Right atrium auricular region (tissue), 2 donors: ENCODE results near the gene DOK5. TPM values are rescaled to one million over a fixed set of nuclear protein-coding genes. Genes with fewer than 3 reads are reported as not detected.

Experiments
- DNase-seq: peaks from one replicate; pipeline ENCODE4 v3.0.0-alpha.2; 2019; ENCODE audit warnings: low spot score
- H3K27ac ChIP-seq, 2 donors: fragments of 200-600 bp; sonication (generic); 1 replicate in 1 of 2; 2 replicates in 1 of 2; pipeline ENCODE4 v1.5.1; 2016 to 2019
- H3K27me3 ChIP-seq, 2 donors: fragments of 200-600 bp; sonication (generic); one replicate each; pipeline versions ENCODE4 v1.5.1 to v1.6.0; 2017 to 2019
- H3K36me3 ChIP-seq: fragments of 200-600 bp; sonication (generic); one replicate; pipeline ENCODE4 v1.5.1; 2016
- H3K4me1 ChIP-seq, 2 donors: fragments of 200-600 bp; sonication (generic); one replicate each; pipeline versions ENCODE4 v1.5.1 to v1.6.0; 2017 to 2019
- H3K4me3 ChIP-seq, 2 donors: fragments of 200-600 bp; sonication (generic); 1 replicate in 1 of 2; 2 replicates in 1 of 2; pipeline ENCODE4 v1.5.1; 2017 to 2019; ENCODE audit warnings: mild to moderate bottlenecking in 1 of 2, moderate library complexity in 1 of 2
- H3K9me3 ChIP-seq, 2 donors: fragments of 200-600 bp; sonication (generic); one replicate each; pipeline ENCODE4 v1.5.1; 2019
- total RNA-seq, 2 donors: library from RNA; depleted of rRNA; stranded (reverse); fragments of >200 nt; gene quantifications; one replicate each; pipeline ENCODE4 v1.1.0, GENCODE V29; 2016
- TF ChIP-seq, protein P1 (sequence below), 2 donors: fragments of 200-600 bp; sonication (generic); IDR thresholded peaks; one replicate each; pipeline ENCODE4 v1.5.1; 2019; ENCODE audit warnings: antibody characterized with exemption in 2 of 2

Gene DOK5
- 10 to 100 TPM; 11.6 to 16.9 TPM for total RNA-seq

GRCh38 chr20:54475334-54476168, at the start of gene DOK5:
TSS of gene DOK5 (plus strand) at chr20:54475593. CDS start at chr20:54475947, 354 bp downstream.
- H3K9me3 ChIP-seq: no peaks in the 10 kb centered on the region
- H3K4me3 ChIP-seq: peak within 1 kb of the TSS; percentile 59 to 69
- TF ChIP-seq, protein P1, sequence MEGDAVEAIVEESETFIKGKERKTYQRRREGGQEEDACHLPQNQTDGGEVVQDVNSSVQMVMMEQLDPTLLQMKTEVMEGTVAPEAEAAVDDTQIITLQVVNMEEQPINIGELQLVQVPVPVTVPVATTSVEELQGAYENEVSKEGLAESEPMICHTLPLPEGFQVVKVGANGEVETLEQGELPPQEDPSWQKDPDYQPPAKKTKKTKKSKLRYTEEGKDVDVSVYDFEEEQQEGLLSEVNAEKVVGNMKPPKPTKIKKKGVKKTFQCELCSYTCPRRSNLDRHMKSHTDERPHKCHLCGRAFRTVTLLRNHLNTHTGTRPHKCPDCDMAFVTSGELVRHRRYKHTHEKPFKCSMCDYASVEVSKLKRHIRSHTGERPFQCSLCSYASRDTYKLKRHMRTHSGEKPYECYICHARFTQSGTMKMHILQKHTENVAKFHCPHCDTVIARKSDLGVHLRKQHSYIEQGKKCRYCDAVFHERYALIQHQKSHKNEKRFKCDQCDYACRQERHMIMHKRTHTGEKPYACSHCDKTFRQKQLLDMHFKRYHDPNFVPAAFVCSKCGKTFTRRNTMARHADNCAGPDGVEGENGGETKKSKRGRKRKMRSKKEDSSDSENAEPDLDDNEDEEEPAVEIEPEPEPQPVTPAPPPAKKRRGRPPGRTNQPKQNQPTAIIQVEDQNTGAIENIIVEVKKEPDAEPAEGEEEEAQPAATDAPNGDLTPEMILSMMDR (IDR thresholded peaks at IDR 0.05): peak in 1 of 2 donors; percentile 11
- H3K27me3 ChIP-seq: no peaks in the 10 kb centered on the region
- peaks cover 0 to 14% of the 10 kb centered on the region in 2 donors for H3K4me1 ChIP-seq
- peak; percentile 62 for DNase-seq
- no peaks in the 10 kb centered on the region for H3K36me3 ChIP-seq
- peak within 1 kb of the TSS; percentile 73 to 84 for H3K27ac ChIP-seq

GRCh38 chr20:54429364-54429763, 46.0 kb upstream of the DOK5 start:
- Histone ChIP-seq H3K27ac (no peak overlapping the region), H3K4me3 (no peak overlapping the region), H3K9me3 (peaks cover 0 to 13% of the 10 kb centered on the region in 2 donors), H3K4me1 (no peaks in the 10 kb centered on the region), H3K27me3 (no peaks in the 10 kb centered on the region), H3K36me3 (no peaks in the 10 kb centered on the region)
- DNase-seq: no peak
- TF ChIP-seq, protein P1 (IDR thresholded peaks at IDR 0.05): no peak

DNA sequence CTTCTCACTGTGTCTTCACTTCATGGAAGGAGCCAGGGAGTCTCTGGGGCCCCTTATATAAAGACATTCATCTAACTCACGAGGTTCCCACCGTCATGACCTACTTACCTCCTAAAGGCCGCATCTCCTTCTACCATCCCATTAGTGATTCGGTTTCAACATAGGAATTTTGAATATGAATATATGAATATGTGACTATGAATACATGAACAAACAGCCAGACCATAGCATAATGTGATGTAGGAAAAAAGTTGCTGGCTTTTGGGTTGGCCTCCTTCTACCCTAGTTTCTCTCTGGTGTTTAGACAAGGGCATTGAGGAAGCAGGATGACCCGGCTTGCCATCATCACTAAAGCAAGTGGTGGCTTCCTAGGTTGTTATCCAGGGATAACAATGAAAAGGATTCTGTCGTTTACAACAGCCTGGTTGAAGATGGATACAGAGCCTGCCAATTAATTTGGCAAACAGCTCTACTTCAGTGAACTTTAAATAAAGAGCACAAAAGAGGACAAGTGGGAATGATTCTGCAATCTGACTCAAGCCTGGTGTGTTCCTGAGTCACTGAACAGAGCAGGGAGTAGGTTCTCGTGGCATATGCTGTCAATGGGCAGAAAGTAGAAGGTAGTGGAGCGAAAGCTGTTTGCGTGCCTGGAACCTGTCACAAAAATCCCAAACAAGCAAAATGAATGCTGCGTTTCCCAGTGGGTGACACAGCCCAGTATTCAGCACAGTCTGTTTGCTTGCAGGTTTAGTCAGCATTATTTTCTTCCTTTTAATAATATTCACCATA, 44.0 kb upstream of the DOK5 start:
- no peak for DNase-seq
- no peak overlapping the region for H3K27ac ChIP-seq
- no peaks in the 10 kb centered on the region for H3K27me3 ChIP-seq
- H3K4me1 ChIP-seq: no peaks in the 10 kb centered on the region
- TF ChIP-seq, protein P1 (IDR thresholded peaks at IDR 0.05): no peak
- H3K9me3 ChIP-seq: no peaks in the 10 kb centered on the region
- H3K36me3 ChIP-seq: no peaks in the 10 kb centered on the region
- H3K4me3 ChIP-seq: no peak overlapping the region

- Histone ChIP-seq H3K27ac (no peak overlapping the region), H3K4me1 (no peaks in the 10 kb centered on the region), H3K9me3 (no peaks in the 10 kb centered on the region), H3K27me3 (no peaks in the 10 kb centered on the region), H3K4me3 (no peak overlapping the region), H3K36me3 (no peaks in the 10 kb centered on the region)
- TF ChIP-seq, protein P1 (IDR thresholded peaks at IDR 0.05): no peak
- DNase-seq: no peak
Measured at GRCh38 chr20:54432966-54433365, 42.4 kb upstream of the DOK5 start.

GRCh38 chr20:54433636-54434035, 41.8 kb upstream of the DOK5 start:
- Histone ChIP-seq H3K4me3 (no peak overlapping the region), H3K9me3 (no peaks in the 10 kb centered on the region), H3K27me3 (no peaks in the 10 kb centered on the region), H3K4me1 (no peaks in the 10 kb centered on the region), H3K27ac (no peak overlapping the region), H3K36me3 (no peaks in the 10 kb centered on the region)
- DNase-seq: no peak
- TF ChIP-seq, protein P1 (IDR thresholded peaks at IDR 0.05): no peak
